Activated CD8-positive, alpha-beta T cell treated with anti-CD3 and anti-CD28 coated beads for 36 hours (primary cell): ENCODE results near the gene NBEA. TPM values are rescaled to one million over a fixed set of nuclear protein-coding genes. Genes with fewer than 3 reads are reported as not detected.

Source experiments
- ATAC-seq: fragments of 200-7000 bp; cut with Tn5 transposase; one replicate; pipeline ENCODE4 v1.10.0; 2021; ENCODE audit warnings: mild to moderate bottlenecking, moderate library complexity
- CTCF ChIA-PET: fragments of 350-600 bp; sonication (Branson Sonifier 250); formaldehyde crosslinking; loops from one replicate; lab custom pipeline; 2021; ENCODE audit warnings: antibody characterized with exemption; lab: Charles Lee
- POLR2A ChIA-PET: fragments of 350-600 bp; sonication (Branson Sonifier 250); formaldehyde crosslinking; loops from one replicate; lab custom pipeline; 2021; ENCODE audit warnings: antibody characterized with exemption; lab: Charles Lee
- DNase-seq: peaks from one replicate; pipeline ENCODE4 v3.0.0-alpha.2; 2020
- H3K27ac Mint-ChIP-seq: one replicate; pipeline ENCODE4 v1.8.0; 2021; ENCODE audit warnings: mild to moderate bottlenecking, mixed read lengths
- H3K27me3 Mint-ChIP-seq: one replicate; pipeline ENCODE4 v1.8.0; 2021; ENCODE audit warnings: mixed read lengths
- H3K36me3 Mint-ChIP-seq: one replicate; pipeline ENCODE4 v1.8.0; 2021; ENCODE audit warnings: low read depth, mixed read lengths
- H3K4me1 Mint-ChIP-seq: one replicate; pipeline ENCODE4 v1.8.0; 2021; ENCODE audit warnings: low read depth, mixed read lengths
- H3K4me3 Mint-ChIP-seq: one replicate; pipeline ENCODE4 v1.8.0; 2021; ENCODE audit warnings: mild to moderate bottlenecking, moderate library complexity, mixed read lengths
- H3K9me3 Mint-ChIP-seq: one replicate; pipeline ENCODE4 v1.8.0; 2021; ENCODE audit warnings: mixed read lengths
- intact Hi-C: fragments of 100-400 bp; cut with micrococcal nuclease; formaldehyde crosslinking; loops from one replicate; pipeline ENCODE4 v1.10.0; 2022
- total RNA-seq, 2 experiments: library from RNA; stranded (reverse); gene quantifications; one replicate each; pipeline ENCODE4 v1.2.3, GENCODE V29; 2021
- TF ChIP-seq, protein P1 (sequence below): fragments of 200-600 bp; IDR thresholded peaks from one replicate; pipeline ENCODE4 v1.8.0; 2022; ENCODE audit warnings: antibody characterized with exemption, mild to moderate bottlenecking

The NBEA gene, protein sequence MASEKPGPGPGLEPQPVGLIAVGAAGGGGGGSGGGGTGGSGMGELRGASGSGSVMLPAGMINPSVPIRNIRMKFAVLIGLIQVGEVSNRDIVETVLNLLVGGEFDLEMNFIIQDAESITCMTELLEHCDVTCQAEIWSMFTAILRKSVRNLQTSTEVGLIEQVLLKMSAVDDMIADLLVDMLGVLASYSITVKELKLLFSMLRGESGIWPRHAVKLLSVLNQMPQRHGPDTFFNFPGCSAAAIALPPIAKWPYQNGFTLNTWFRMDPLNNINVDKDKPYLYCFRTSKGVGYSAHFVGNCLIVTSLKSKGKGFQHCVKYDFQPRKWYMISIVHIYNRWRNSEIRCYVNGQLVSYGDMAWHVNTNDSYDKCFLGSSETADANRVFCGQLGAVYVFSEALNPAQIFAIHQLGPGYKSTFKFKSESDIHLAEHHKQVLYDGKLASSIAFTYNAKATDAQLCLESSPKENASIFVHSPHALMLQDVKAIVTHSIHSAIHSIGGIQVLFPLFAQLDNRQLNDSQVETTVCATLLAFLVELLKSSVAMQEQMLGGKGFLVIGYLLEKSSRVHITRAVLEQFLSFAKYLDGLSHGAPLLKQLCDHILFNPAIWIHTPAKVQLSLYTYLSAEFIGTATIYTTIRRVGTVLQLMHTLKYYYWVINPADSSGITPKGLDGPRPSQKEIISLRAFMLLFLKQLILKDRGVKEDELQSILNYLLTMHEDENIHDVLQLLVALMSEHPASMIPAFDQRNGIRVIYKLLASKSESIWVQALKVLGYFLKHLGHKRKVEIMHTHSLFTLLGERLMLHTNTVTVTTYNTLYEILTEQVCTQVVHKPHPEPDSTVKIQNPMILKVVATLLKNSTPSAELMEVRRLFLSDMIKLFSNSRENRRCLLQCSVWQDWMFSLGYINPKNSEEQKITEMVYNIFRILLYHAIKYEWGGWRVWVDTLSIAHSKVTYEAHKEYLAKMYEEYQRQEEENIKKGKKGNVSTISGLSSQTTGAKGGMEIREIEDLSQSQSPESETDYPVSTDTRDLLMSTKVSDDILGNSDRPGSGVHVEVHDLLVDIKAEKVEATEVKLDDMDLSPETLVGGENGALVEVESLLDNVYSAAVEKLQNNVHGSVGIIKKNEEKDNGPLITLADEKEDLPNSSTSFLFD (N-terminal part only)
- total RNA-seq, result under 1 TPM; 0.38 to 0.60 TPM

DNA sequence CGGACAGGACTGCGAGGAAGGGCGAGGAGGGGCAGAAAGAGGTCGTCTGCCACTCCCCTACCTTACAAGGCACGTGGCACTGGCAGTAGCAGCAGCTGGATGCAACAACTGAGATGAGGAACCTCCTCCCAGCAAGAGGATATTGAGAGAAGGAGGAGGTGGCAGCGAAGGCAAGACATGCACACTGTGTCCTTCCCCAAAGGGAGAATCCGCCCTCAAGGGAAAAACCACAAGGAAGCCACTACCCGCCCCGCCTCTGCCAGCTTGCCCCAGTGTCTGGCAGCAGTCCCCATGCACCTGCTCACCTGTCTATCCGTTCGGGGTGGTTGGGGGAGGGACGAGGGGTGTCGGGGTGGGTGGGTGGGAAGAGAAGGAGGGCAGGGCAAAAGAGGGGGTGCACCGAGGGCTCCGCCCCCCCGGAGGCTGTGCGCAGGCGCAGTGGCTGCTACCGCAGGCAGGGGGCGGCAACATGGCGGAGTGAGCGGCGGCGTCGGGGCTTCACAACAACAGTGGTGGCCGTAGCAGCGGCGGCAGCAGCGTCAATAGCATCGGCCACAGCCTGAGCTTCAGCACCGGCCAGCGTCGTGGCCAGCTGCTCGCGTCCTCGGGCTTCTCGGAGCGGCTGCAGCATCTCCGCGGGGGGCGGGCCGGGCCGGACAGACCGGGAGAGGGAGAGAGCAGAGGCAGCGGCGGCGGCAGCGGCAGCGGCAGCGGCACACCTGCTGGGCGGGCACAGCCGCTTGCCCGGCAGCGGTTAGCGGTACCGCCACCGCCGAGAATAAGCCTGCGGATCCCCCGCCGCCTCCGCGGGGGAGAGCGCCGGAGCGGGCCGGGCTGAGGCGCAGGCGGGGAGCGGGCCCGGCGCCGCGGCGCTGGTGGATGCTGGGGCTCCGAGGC, at the start of gene NBEA:
Gene NBEA, plus strand, starts transcription at position 436 of the 897 bp plus-strand sequence. CDS start 551 bp downstream, outside the sequence.
- peak; percentile 72 for DNase-seq
- Mint-ChIP-seq H3K4me1 (peaks cover 21% of the 10 kb centered on the region), H3K9me3 (no peaks in the 10 kb centered on the region), H3K27ac (peak within 1 kb of the TSS; percentile 59), H3K4me3 (peak within 1 kb of the TSS; percentile 87), H3K27me3 (peaks cover 36% of the 10 kb centered on the region), H3K36me3 (no peaks in the 10 kb centered on the region)
- intact Hi-C loops, result no loop called here
- ChIA-PET CTCF (interaction anchor here (1.1 kb wide), 1 partner anchor 9 kb away, joined by 3 read pairs; no protein-coding TSS in a partner anchor), POLR2A (interaction anchor here (0.5 kb wide), 1 partner anchor 1563 kb away, joined by 3 read pairs; no protein-coding TSS in a partner anchor)
- peak; percentile 73 for ATAC-seq
- TF ChIP-seq, protein P1, sequence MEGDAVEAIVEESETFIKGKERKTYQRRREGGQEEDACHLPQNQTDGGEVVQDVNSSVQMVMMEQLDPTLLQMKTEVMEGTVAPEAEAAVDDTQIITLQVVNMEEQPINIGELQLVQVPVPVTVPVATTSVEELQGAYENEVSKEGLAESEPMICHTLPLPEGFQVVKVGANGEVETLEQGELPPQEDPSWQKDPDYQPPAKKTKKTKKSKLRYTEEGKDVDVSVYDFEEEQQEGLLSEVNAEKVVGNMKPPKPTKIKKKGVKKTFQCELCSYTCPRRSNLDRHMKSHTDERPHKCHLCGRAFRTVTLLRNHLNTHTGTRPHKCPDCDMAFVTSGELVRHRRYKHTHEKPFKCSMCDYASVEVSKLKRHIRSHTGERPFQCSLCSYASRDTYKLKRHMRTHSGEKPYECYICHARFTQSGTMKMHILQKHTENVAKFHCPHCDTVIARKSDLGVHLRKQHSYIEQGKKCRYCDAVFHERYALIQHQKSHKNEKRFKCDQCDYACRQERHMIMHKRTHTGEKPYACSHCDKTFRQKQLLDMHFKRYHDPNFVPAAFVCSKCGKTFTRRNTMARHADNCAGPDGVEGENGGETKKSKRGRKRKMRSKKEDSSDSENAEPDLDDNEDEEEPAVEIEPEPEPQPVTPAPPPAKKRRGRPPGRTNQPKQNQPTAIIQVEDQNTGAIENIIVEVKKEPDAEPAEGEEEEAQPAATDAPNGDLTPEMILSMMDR, result no peak

DNA sequence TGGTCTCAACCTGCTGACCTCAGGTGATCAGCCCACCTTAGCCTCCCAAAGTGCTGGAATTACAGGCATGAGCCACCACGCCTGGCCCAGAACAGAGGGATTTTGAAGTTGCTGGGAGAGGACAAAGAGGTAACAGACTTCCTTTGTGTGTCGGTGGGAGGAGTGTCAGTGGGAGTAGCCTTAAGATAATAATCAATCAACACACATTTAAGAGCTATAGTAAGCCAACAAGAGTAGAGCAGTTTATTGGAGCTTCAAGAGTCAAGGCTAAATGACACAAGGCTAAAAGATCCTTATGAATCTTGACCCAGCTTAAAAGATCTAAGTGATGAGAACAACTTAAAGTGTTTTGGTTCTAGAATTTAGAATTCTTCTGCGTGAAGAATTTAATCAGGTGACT, 47.3 kb upstream of the NBEA start:
- ChIA-PET POLR2A (no interaction called here), CTCF (interaction anchor here (1.1 kb wide), 1 partner anchor 39 kb away, joined by 3 read pairs; no protein-coding TSS in a partner anchor)
- no peaks in the 10 kb centered on the region for H3K4me1 Mint-ChIP-seq
- H3K27me3 Mint-ChIP-seq, result peaks cover 3% of the 10 kb centered on the region
- H3K9me3 Mint-ChIP-seq, result no peaks in the 10 kb centered on the region
- intact Hi-C loops, result no loop called here
- H3K4me3 Mint-ChIP-seq, result no peak overlapping the region
- ATAC-seq (no peak), DNase-seq (no peak)
- TF ChIP-seq, protein P1, result no peak
- no peak overlapping the region for H3K27ac Mint-ChIP-seq
- no peaks in the 10 kb centered on the region for H3K36me3 Mint-ChIP-seq

DNA sequence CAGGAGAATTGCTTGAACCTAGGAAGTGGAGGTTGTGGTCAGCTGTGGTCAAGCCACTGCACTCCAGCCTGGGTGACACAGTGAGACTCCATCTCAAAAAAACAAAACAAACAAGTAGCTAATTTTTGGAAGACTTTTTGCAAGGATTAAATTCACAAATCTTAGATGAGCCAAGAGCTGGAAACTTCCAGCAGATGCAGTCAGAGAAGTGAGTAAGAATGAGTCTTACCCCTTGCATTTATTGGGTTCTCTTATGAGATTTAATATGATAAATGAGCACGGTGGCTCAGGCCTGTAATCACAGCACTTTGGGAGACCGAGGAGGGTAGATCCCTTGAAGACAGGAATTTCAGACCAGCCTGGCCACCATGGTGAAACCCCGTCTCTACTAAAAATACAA, 44.9 kb upstream of the NBEA start:
- Mint-ChIP-seq H3K9me3 (no peaks in the 10 kb centered on the region), H3K4me1 (no peaks in the 10 kb centered on the region), H3K4me3 (no peak overlapping the region), H3K27me3 (peaks cover 10% of the 10 kb centered on the region), H3K36me3 (no peaks in the 10 kb centered on the region), H3K27ac (no peak overlapping the region)
- ATAC-seq (no peak), DNase-seq (no peak)
- intact Hi-C loops, result no loop called here
- TF ChIP-seq, protein P1, result no peak
- ChIA-PET POLR2A (no interaction called here), CTCF (no interaction called here)

DNA sequence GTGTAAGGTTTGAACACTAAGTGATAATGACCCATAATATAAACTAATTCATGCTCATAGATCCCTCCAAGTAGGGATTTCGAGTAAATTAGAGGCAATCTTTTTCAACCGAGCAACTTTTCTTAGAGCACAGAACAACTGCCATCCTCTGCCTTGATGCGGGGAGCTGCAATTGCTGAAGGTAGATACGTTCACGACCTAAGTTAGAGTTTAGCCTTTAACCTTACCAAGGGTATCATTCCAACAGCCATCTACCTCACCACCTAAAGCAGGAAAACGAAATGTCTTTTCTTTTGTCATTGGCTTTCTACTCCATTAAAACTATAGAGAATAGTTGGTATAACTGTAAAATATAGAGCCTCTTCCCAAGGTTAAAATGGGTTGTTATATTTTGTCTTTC, 42.2 kb upstream of the NBEA start:
- DNase-seq (no peak), ATAC-seq (no peak)
- H3K4me1 Mint-ChIP-seq, result no peaks in the 10 kb centered on the region
- H3K9me3 Mint-ChIP-seq, result no peaks in the 10 kb centered on the region
- H3K27me3 Mint-ChIP-seq, result peaks cover 10% of the 10 kb centered on the region
- intact Hi-C loops, result no loop called here
- H3K4me3 Mint-ChIP-seq, result no peak overlapping the region
- no peaks in the 10 kb centered on the region for H3K36me3 Mint-ChIP-seq
- no peak overlapping the region for H3K27ac Mint-ChIP-seq
- POLR2A ChIA-PET, result no interaction called here
- CTCF ChIA-PET, result interaction anchor here (0.5 kb wide), 1 partner anchor 31 kb away, joined by 3 read pairs; no protein-coding TSS in a partner anchor
- TF ChIP-seq, protein P1, result no peak
